Heart left ventricle (tissue), 13 donors: Measurements from ENCODE around the gene GIMAP1.

ENCODE experiments used
- CTCF ChIP-seq, 12 donors: fragments of 200-600 bp; sonication (generic) in 4 of 12; IDR thresholded peaks; one replicate each; pipeline versions ENCODE4 v1.5.0 to v1.8.0; 2018 to 2022; ENCODE audit warnings: antibody characterized with exemption in 12 of 12, mild to moderate bottlenecking in 5 of 12
- POLR2A ChIP-seq, 2 donors: fragments of 450-650 bp; IDR thresholded peaks; one replicate each; pipeline ENCODE4 v1.6.1; 2017; ENCODE audit warnings: antibody characterized with exemption in 2 of 2, mild to moderate bottlenecking in 2 of 2, moderate library complexity in 2 of 2
- donor health status: ischemic (EF 13 %, LVEDD 7.1; RV severe dilation, severe dysfunction).
- donor health status: DM: no; HTN: yes; CAD: no.
- donor health status: DM: no; HTN: no; CAD: no.
- donor health status: ischemic (EF 25% LVEDD 6.9; RV normal size, moderate dysfunction).
- donor health status: ischemic (EF 25% LVEDD 5.7; RV mildly dilated, moderate dysfunction).
- donor health status: ischemic (EF 35%, LVEDD 5.7; RV mildly dilated, moderate dysfunction).
- donor health status: nonischemic (EF 11% LVEDD 7.7; RV severe dilation, severe dysfunction).
- donor health status: DM: yes; HTN: yes; CAD: no.
- donor health status: PGD.
- donor health status: ischemic (EF 29% LVEDD 5.4; RV normal size, mild dysfunction).
- donor health status: nonischemic (EF 23%, LVEDD 6.1; RV moderate dilation, normal function).

GRCh38 chr7:150766334-150766709 lies 49.9 kb downstream of the GIMAP1 start:
- no peak for TF ChIP-seq POLR2A (IDR thresholded peaks at IDR 0.05)
- TF ChIP-seq CTCF (IDR thresholded peaks at IDR 0.05), result no peak
